Prostate gland (tissue), 2 donors: ENCODE data around the gene TIMM22. TPM values are rescaled to one million over a fixed set of nuclear protein-coding genes. Genes with fewer than 3 reads are reported as not detected.

Experiments
- DNase-seq: peaks from one replicate; pipeline ENCODE4 v3.0.0-alpha.2; 2019; ENCODE audit warnings: low spot score
- H3K27ac ChIP-seq, 2 donors: fragments of 200-600 bp; sonication (generic); 2 replicates each; pipeline ENCODE4 v1.5.1; 2017 to 2019
- H3K27me3 ChIP-seq: fragments of 200-600 bp; sonication (generic); replicated peaks from 2 replicates; pipeline ENCODE4 v1.5.1; 2019; ENCODE audit not compliant: insufficient read depth
- H3K36me3 ChIP-seq, 2 donors: fragments of 200-600 bp; sonication (generic); 1 replicate in 1 of 2; 2 replicates in 1 of 2; pipeline versions ENCODE4 v1.5.1 to v1.8.1; 2017 to 2019
- H3K4me1 ChIP-seq: fragments of 200-600 bp; sonication (generic); replicated peaks from 2 replicates; pipeline ENCODE4 v1.5.1; 2019
- H3K4me3 ChIP-seq, 2 donors: fragments of 200-600 bp; sonication (generic); 2 replicates each; pipeline ENCODE4 v1.5.1; 2017 to 2019
- H3K9me3 ChIP-seq: fragments of 200-600 bp; sonication (generic); 2 replicates; pipeline ENCODE4 v1.5.1; 2017
- CTCF ChIP-seq, 4 experiments: fragments of 200-600 bp in 2 of 4; fragments of 450-650 bp in 2 of 4; sonication (generic) in 2 of 4; IDR thresholded peaks; 1 replicate in 3 of 4; 2 replicates in 1 of 4; pipeline ENCODE4 v1.5.1; 2016 to 2019; ENCODE audit warnings: antibody characterized with exemption in 4 of 4, mild to moderate bottlenecking in 2 of 4, moderate library complexity in 2 of 4
- POLR2A ChIP-seq: fragments of 450-650 bp; IDR thresholded peaks from one replicate; pipeline ENCODE4 v1.6.1; 2016; ENCODE audit warnings: antibody characterized with exemption, mild to moderate bottlenecking
- POLR2AphosphoS5 ChIP-seq: sonication (generic); formaldehyde crosslinking; IDR thresholded peaks from one replicate; pipeline ENCODE4 v1.6.1; 2017; ENCODE audit warnings: antibody characterized with exemption
- WGBS: methylation state at CpG from one replicate; pipeline ENCODE4 v1.1.5; 2018; 5-methylcytosine and 5-hydroxymethylcytosine counted together
- intact Hi-C: fragments of 100-400 bp; cut with DNase I; formaldehyde crosslinking; loops from one replicate; pipeline ENCODE4 v1.14.2; 2022
- total RNA-seq, 2 donors: library from RNA; depleted of rRNA; stranded (reverse); fragments of >200 nt; gene quantifications; one replicate each; pipeline ENCODE4 v1.1.0, GENCODE V29; 2016

Gene TIMM22
- total RNA-seq, 2 donors from 2014 or later, result 15.1 to 20.3 TPM

GRCh38 chr17:1009229-1010085, 12.5 kb downstream of the TIMM22 start:
- Histone ChIP-seq H3K27ac (no peak overlapping the region), H3K9me3 (no peaks in the 10 kb centered on the region), H3K27me3 (no peaks in the 10 kb centered on the region), H3K4me1 (peaks cover 18% of the 10 kb centered on the region), H3K4me3 (no peak overlapping the region), H3K36me3 (peaks cover 3 to 14% of the 10 kb centered on the region in 2 donors)
- DNase-seq, result no peak
- TF ChIP-seq POLR2AphosphoS5 (no peak), CTCF (IDR thresholded peaks at IDR 0.05) (no peak), POLR2A (no peak)
- WGBS, result 76% methylated on average over 19 of the region's 19 CpGs
- intact Hi-C loops, result loop anchor here (5.0 kb wide), 1 partner anchor 48 kb away; no protein-coding TSS in a partner anchor

DNA sequence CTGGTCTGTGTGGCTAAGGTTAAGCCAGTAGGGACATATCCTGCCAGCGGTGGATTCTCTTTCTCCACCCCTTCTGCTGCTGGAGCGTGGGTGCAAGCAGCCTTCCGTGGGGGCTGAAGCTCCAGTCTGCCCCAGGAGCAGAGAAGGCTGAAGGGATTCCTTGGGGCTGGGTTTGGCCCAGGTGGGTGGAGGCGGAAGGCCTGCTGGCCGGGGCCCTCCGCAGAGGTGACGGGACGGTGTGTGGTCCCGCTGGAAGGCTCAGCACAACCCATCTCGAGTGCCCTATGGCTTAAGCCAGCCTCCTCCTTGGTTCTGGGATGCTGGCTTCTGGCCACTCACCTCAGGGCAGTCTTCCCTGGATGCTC, 13.1 kb downstream of the TIMM22 start:
- Histone ChIP-seq H3K4me3 (no peak overlapping the region), H3K9me3 (no peaks in the 10 kb centered on the region), H3K27ac (no peak overlapping the region), H3K36me3 (peaks cover 3 to 14% of the 10 kb centered on the region in 2 donors), H3K27me3 (no peaks in the 10 kb centered on the region), H3K4me1 (peaks cover 12% of the 10 kb centered on the region)
- intact Hi-C loops, result no loop called here
- no peak for TF ChIP-seq CTCF (IDR thresholded peaks at IDR 0.05)
- TF ChIP-seq POLR2A, result no peak
- TF ChIP-seq POLR2AphosphoS5, result no peak
- WGBS, result 80% methylated on average over 10 of the region's 10 CpGs
- DNase-seq, result no peak

DNA sequence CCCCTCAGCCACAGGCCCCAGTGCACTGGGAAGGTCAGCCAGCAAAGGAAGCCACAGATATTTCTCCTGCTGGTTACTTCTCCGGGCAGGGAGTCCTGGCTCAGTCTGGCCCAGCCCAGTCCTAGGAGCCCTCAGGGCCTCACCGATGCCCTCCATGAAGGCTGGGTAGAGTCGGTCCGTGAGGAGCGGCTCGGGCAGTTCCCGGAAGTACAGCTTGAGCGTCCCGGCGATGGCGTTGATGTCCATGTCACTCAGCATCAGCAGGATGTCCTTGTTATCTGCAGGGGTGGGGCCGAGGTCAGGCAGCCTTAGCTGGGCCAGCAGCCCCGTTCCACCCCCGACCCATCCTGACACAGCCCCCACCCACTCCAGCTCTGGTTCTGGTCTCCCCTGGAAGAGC, 13.7 kb downstream of the TIMM22 start:
- WGBS, result 91% methylated on average over 14 of the region's 14 CpGs
- no peak for TF ChIP-seq CTCF (IDR thresholded peaks at IDR 0.05)
- no peak for TF ChIP-seq POLR2A
- TF ChIP-seq POLR2AphosphoS5, result no peak
- no peak for DNase-seq
- no peak overlapping the region for H3K27ac ChIP-seq
- H3K4me1 ChIP-seq, result peaks cover 8% of the 10 kb centered on the region
- peaks cover 3 to 14% of the 10 kb centered on the region in 2 donors for H3K36me3 ChIP-seq
- no peaks in the 10 kb centered on the region for H3K9me3 ChIP-seq
- no peaks in the 10 kb centered on the region for H3K27me3 ChIP-seq
- H3K4me3 ChIP-seq, result no peak overlapping the region
- intact Hi-C loops, result no loop called here

DNA sequence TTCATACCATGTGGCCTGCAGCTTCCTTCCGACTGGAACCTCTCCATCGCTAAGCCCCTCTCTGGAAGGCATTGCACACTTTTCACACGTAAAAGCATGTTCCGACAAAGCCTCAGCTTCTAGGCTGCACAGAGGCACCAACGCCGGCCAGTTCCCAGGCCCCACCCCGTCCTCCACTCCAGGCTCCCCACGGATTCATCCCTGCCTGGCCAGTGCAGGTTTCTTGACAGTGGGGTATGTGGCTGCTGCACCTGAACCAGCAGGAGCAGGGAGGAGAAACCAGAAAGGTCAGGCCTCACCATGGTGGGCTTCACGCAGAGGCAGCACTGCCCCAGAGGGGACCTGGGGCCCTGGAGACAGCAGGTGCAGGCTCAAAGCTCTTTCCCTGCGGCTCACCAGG, 14.2 kb downstream of the TIMM22 start:
- H3K27ac ChIP-seq, result no peak overlapping the region
- H3K9me3 ChIP-seq, result no peaks in the 10 kb centered on the region
- intact Hi-C loops, result no loop called here
- 70% methylated on average over 10 of the region's 10 CpGs for WGBS
- no peaks in the 10 kb centered on the region for H3K27me3 ChIP-seq
- H3K4me1 ChIP-seq, result peaks cover 4% of the 10 kb centered on the region
- H3K36me3 ChIP-seq, result peaks cover 3 to 14% of the 10 kb centered on the region in 2 donors
- TF ChIP-seq POLR2A, result no peak
- H3K4me3 ChIP-seq, result no peak overlapping the region
- DNase-seq, result no peak

- Histone ChIP-seq H3K9me3 (no peaks in the 10 kb centered on the region), H3K27ac (no peak overlapping the region), H3K4me3 (no peak overlapping the region), H3K36me3 (peaks cover 3 to 14% of the 10 kb centered on the region in 2 donors), H3K4me1 (no peaks in the 10 kb centered on the region), H3K27me3 (no peaks in the 10 kb centered on the region)
- 88% methylated on average over 54 of the region's 57 CpGs for WGBS
- TF ChIP-seq CTCF (IDR thresholded peaks at IDR 0.05) (no peak), POLR2A (no peak), POLR2AphosphoS5 (no peak)
- DNase-seq, result no peak
- intact Hi-C loops, result no loop called here
Measured at GRCh38 chr17:1011760-1012735, 15.1 kb downstream of the TIMM22 start.
